ENCODE results near the gene PEX10. TPM values are rescaled to one million over a fixed set of nuclear protein-coding genes. Genes with fewer than 3 reads are reported as not detected.
"Not testable (repeated sequence)": the region's sequence is repeated elsewhere in the genome, so short reads cannot be mapped to it uniquely, and the experiment has no call there.

The PEX10 gene
- total RNA-seq, 1 donor from 2014 or later = 18.1 TPM

- no peak for DNase-seq (ENCODE audit: low spot score)
- intact Hi-C loops (cut with DNase I) = no loop called here
Measured at GRCh38 chr1:2445162-2445822, 32.9 kb upstream of the PEX10 start.

DNA sequence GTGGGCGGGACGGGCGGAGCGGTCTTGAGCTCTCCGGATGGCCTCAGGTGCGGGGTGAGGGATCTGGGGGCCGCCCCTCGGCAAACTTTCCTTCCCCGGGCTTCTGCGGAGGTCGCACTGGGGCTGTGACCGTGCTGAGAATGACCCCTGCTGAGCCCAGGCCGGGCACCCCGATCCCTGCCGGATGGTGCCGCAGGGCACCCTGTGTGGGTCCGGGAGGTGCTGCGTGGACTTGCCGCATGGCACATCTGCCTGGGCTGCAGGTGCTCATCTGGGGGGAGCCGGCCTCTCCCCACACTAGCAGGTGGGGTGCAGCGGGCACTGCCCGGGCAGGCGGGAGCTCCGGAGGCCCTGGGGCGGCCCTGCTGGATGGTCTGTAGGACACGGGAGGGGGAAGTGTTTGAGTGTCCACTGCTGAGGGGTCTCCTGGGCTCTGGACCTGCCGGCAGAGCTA, 31.8 kb upstream of the PEX10 start:
- no peak for DNase-seq (ENCODE audit: low spot score)
- intact Hi-C loops (cut with DNase I) = no loop called here

DNA sequence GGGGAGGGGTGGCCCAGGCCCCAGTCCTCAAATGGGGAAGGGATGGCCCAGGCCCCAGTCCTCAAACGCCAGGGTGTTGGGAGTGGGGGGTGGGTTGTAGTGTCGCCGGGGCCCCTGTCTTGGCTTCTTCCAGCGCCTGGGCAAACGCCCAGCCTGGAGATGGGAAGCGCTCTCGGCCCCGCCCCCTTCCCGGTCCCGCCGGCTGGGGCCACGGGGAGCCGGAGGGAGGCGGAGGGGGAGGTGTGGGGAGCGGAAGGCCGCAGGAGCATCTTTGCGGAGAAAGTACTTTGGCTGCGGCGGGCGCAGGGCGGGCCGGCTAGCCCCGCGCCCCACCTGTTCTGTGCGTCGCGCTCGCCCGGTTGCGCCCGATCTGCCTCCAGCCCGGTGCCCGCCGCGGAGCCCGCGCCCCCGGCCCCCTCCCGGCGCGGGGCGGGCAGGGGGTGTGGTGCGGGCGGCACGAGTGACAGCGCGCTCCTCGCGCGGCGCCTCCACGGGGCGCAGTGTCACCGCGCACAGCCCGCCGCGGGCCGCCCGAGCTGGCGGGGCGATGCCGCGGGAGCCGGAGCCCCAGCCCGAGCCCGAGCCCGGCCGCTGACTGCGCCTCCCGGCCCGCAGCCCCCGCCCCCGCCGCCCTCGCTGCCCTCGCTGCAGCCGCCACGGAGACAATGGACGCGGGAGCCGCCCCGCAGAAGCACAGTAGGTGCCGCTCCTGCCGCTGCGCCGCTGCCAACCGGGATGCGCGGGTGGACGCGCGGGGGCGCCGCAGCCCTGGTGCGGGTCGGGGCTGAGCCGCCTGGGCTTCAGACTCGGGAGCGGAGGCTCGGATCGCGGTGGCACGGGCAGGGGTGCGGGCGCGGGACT, 31.1 kb upstream of the PEX10 start:
- intact Hi-C loops (cut with DNase I) = no loop called here
- no peak for DNase-seq (ENCODE audit: low spot score)

DNA sequence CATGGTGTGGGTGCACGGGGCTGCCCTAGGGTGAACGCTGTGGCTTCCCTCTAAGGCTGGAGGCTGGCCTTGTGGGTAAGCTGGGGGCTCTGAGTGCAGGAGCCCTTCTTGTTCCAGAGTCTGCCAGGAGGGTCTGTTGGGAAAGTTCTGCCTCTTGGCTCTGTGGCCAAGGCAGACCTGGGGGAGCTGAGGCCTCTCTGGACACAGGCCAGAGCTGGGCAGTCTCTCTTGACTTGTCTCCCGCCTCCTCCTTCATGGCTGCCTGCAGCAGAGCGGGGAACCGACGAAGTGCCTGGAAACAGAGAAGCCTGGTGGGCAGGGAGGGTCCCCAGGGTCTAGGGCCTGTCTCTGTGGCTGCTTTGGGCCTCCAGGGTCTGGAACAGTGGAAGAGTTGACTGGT, 30.3 kb upstream of the PEX10 start:
- intact Hi-C loops (cut with DNase I) = no loop called here
- DNase-seq (ENCODE audit: low spot score) = no peak

GRCh38 chr1:2441746-2442145, 29.4 kb upstream of the PEX10 start:
- no peak for DNase-seq (ENCODE audit: low spot score)
- intact Hi-C loops (cut with DNase I) = no loop called here

GRCh38 chr1:2440346-2440745, 28.0 kb upstream of the PEX10 start:
- intact Hi-C loops (cut with DNase I); DNase-seq (ENCODE audit: low spot score): not testable (repeated sequence)

DNA sequence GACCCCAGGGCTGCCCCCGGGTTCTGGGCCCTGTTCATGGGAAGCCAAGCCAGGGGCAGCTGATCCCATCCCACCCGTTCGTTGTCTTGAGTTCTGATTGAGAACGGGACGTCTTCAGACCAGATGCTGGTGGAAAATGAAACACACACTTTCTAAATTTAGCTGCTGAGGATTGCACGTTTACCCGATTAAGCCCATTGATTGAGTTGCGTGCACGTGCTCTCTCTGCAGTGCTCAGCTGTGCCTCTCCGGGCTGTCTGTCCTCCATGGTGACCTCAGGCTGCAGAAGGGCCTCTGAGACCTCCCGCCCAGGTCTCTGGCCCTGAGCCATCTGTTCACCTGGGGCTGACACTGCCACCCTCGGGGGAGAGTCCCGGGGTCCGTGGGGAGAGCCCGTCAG, 27.0 kb upstream of the PEX10 start:
- intact Hi-C loops (cut with DNase I) = loop anchor here (10.0 kb wide), 1 partner anchor 365 kb away; the partner anchor contains the start of gene TTC34
- DNase-seq (ENCODE audit: low spot score) = no peak

- no peak for DNase-seq (ENCODE audit: low spot score)
- intact Hi-C loops (cut with DNase I) = loop anchor here (10.0 kb wide), 1 partner anchor 366 kb away; the partner anchor contains the start of gene TTC34
Measured at GRCh38 chr1:2438641-2439040, 26.3 kb upstream of the PEX10 start.

- intact Hi-C loops (cut with DNase I) = loop anchor here (10.0 kb wide), 1 partner anchor 367 kb away; the partner anchor contains the start of gene TTC34
Measured at GRCh38 chr1:2438038-2438437, 25.7 kb upstream of the PEX10 start.

GRCh38 chr1:2437617-2438016, 25.3 kb upstream of the PEX10 start:
- no peak for DNase-seq (ENCODE audit: low spot score)
- intact Hi-C loops (cut with DNase I) = loop anchor here (10.0 kb wide), 1 partner anchor 367 kb away; the partner anchor contains the start of gene TTC34

More at GRCh38 chr1:2438038-2438437, 25.7 kb upstream of the PEX10 start:
- DNase-seq (ENCODE audit: low spot score) = no peak

DNA sequence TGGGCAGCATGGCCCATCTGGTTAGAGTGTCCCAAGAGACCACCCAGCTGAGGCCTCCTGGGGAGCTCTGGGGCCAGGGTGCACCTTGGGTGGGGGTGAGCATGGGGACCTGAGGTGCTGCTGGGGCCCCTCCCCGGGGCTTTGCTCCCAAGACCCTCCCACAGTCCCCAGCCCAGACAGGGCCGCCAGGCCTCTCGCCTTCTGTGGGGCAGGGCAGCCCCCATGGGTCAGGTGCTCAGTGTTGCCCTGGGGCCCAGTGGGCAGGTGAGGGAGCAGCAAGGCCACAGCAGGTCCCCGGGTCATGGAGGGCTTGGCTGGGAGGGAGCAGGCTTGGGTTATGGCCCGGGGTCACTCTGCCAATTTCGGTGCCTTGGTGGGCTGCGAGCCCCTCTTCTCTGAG, 24.5 kb upstream of the PEX10 start:
- no peak for DNase-seq (ENCODE audit: low spot score)
- intact Hi-C loops (cut with DNase I) = loop anchor here (10.0 kb wide), 1 partner anchor 368 kb away; the partner anchor contains the start of gene TTC34

DNA sequence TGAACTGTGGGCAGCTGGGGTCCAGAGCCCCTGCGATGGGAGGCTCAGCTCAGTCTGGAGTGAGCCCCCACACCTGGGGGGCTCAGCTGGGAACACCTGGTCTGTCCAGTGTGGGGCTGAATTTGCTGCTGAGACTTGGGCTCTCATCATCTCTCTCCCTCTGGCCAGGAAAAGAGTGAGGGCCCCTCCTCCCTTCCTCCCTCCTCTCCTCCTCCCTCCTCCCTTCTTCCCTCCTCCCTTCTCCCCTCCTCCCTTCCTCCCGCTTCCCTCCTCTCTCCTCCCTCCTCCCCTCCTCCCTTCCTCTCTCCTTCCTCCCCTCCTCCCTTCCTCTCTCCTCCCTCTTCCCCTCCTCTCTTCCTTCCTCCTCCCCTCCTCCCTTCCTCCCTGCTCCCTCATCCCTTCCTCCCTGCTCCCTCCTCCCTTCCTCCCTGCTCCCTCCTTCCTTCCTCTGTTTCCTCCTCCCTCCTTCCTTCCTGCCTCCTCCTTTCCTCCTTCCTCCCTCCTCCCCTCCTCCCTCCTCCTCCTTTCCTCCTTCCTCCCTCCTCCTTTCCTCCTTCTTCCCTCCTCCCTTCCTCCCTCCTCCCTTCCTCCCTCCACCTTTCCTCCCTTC, 23.5 kb upstream of the PEX10 start:
- no peak for DNase-seq (ENCODE audit: low spot score)

GRCh38 chr1:2435091-2435490, 22.7 kb upstream of the PEX10 start:
- intact Hi-C loops (cut with DNase I) = loop anchor here (10.0 kb wide), 1 partner anchor 370 kb away; the partner anchor contains the start of gene TTC34
- no peak for DNase-seq (ENCODE audit: low spot score)

More for the DNA sequence above, 23.5 kb upstream of the PEX10 start:
- intact Hi-C loops (cut with DNase I) = loop anchor here (10.0 kb wide), 1 partner anchor 369 kb away; the partner anchor contains the start of gene TTC34

- intact Hi-C loops (cut with DNase I) = loop anchor here (10.0 kb wide), 1 partner anchor 371 kb away; the partner anchor contains the start of gene TTC34
- no peak for DNase-seq (ENCODE audit: low spot score)
Measured at GRCh38 chr1:2433936-2434655, 21.7 kb upstream of the PEX10 start.

- intact Hi-C loops (cut with DNase I) = loop anchor here (10.0 kb wide), 1 partner anchor 372 kb away; the partner anchor contains the start of gene TTC34
- DNase-seq (ENCODE audit: low spot score) = no peak
Measured at GRCh38 chr1:2433196-2433595, 20.8 kb upstream of the PEX10 start.

- intact Hi-C loops (cut with DNase I) = loop anchor here (10.0 kb wide), 1 partner anchor 372 kb away; the partner anchor contains the start of gene TTC34
- no peak for DNase-seq (ENCODE audit: low spot score)
Measured at GRCh38 chr1:2432441-2432844, 20.1 kb upstream of the PEX10 start.

DNA sequence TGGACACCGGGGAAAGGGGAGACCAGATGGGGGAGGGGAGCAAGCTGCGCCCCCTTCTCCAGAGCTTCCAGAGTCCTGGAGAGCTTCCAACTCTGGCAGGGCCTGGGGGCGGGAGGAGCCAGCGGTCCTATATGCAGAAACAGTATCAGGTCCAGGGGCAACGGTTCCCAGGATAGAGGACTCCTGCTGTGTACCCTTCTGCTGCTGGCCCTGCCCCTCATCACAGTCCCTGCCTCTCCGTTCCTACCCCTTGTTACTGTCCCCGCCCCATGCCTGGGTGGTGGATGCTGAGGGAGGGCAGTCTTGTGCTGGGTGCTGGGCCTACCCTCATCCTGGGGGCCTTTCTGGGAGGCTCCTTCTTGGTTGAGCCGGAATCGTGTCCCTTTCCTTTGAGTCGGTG, 19.2 kb upstream of the PEX10 start:
- DNase-seq (ENCODE audit: low spot score) = no peak
- intact Hi-C loops (cut with DNase I) = loop anchor here (10.0 kb wide), 1 partner anchor 373 kb away; the partner anchor contains the start of gene TTC34

- intact Hi-C loops (cut with DNase I) = loop anchor here (10.0 kb wide), 1 partner anchor 374 kb away; the partner anchor contains the start of gene TTC34
- DNase-seq (ENCODE audit: low spot score) = no peak
Measured at GRCh38 chr1:2431103-2431502, 18.7 kb upstream of the PEX10 start.

DNA sequence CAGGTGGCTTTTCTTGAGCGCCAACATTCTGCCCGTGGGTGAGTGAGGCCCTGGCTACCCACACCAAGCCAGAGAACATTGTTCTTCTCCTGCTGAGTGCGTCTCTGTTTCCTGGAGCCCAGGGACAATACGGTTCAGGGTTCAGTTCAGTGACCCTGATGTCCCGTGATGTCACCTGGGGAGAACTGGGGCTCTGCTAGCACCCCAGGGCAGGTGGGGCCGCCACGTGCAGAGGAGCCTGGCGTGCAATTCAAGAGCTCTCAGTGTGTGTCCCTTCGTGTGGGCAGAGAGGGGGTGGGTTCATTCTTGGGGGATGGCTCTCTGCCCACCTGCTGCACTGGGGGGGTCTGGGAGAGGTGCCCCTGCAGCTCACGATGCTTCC, 18.2 kb upstream of the PEX10 start:
- intact Hi-C loops (cut with DNase I) = loop anchor here (10.0 kb wide), 1 partner anchor 374 kb away; the partner anchor contains the start of gene TTC34
- no peak for DNase-seq (ENCODE audit: low spot score)

Measured in cardiac septum (tissue), 1 donor.